K562 (cell line): Measurements from ENCODE around the gene PYROXD2. TPM values are rescaled to one million over a fixed set of nuclear protein-coding genes. Genes with fewer than 3 reads are reported as not detected.

Experiments
- ATAC-seq: fragments of 200-7000 bp; cut with Tn5 transposase; 3 replicates; pipeline ENCODE4 v1.9.1; 2020; ENCODE audit warnings: moderate library complexity
- BruUV-seq: library from RNA; stranded (reverse); fragments of 400-500 nt; replicated peaks from 2 replicates; lab custom pipeline; 2021; lab: Mats Ljungman, UMichigan
- CTCF ChIA-PET: fragments of 300-600 bp; formaldehyde crosslinking; extraction: SDS; loops from one replicate; lab custom pipeline; 2021; ENCODE audit warnings: low intra/inter-chr PET ratio; lab: Yijun Ruan, JAX
- POLR2A ChIA-PET: fragments of 300-600, 350-650 bp; sonication (Branson Sonifier 250); formaldehyde crosslinking; extraction: SDS; loops from one replicate; lab custom pipeline; 2021; ENCODE audit warnings: antibody characterized with exemption, inconsistent platforms; lab: Yijun Ruan, JAX
- DNase-seq, 4 experiments: peaks; one replicate each; pipeline versions ENCODE4 v3.0.0 to v3.0.0-alpha.2; 2011 to 2018; ENCODE audit warnings: low spot score in 3 of 4, mixed read lengths in 3 of 4; ENCODE audit errors: extremely low read depth in 1 of 4
- FAIRE-seq: peaks from 2 replicates; lab custom pipeline; 2011; peaks lifted over from hg19 to GRCh38; lab: Jason Lieb, UNC
- H2AFZ ChIP-seq: 2 replicates; pipeline ENCODE4 v1.6.0; 2011; ENCODE audit warnings: low read depth, low read length, control low read depth, inconsistent platforms
- H3K27ac ChIP-seq: fragments of 200-600 bp; 3 replicates; pipeline ENCODE4 v1.8.0; 2011; ENCODE audit warnings: low read depth, mild to moderate bottlenecking, control low read depth, inconsistent platforms, low read length, moderate library complexity, mixed read lengths; ENCODE audit errors: extremely low read depth
- H3K27me3 ChIP-seq, 2 experiments: fragments of 300-600 bp in 1 of 2; 2 replicates in 1 of 2; 3 replicates in 1 of 2; pipeline versions ENCODE4 v1.6.0 to v1.8.0; 2011; ENCODE audit warnings: inconsistent platforms in 2 of 2, low read length in 2 of 2, mild to moderate bottlenecking in 1 of 2, mixed read lengths in 1 of 2, moderate library complexity in 1 of 2; ENCODE audit not compliant: control insufficient read depth in 2 of 2, insufficient read depth in 2 of 2
- H3K36me3 ChIP-seq: fragments of 300-600 bp; 3 replicates; pipeline ENCODE4 v1.8.0; 2011; ENCODE audit warnings: mild to moderate bottlenecking, low read length, inconsistent platforms; ENCODE audit not compliant: control insufficient read depth, insufficient read depth
- H3K4me1 ChIP-seq, 2 experiments: fragments of 200-600 bp in 1 of 2; replicated peaks in 1 of 2; 2 replicates in 1 of 2; 3 replicates in 1 of 2; pipeline versions ENCODE4 v1.5.1 to v1.8.0; 2011; ENCODE audit warnings: inconsistent platforms in 2 of 2, low read length in 2 of 2, mild to moderate bottlenecking in 1 of 2, mixed read lengths in 1 of 2, moderate library complexity in 1 of 2; ENCODE audit not compliant: control insufficient read depth in 2 of 2, insufficient read depth in 2 of 2
- H3K4me2 ChIP-seq: 2 replicates; pipeline ENCODE4 v1.6.1; 2011; ENCODE audit warnings: low read length, control low read depth, inconsistent platforms, mixed read lengths; ENCODE audit not compliant: insufficient read depth
- H3K4me3 ChIP-seq: fragments of 200-600 bp; sonication (generic), shearing (Covaris generic); 2 replicates; pipeline ENCODE4 v1.5.1; 2016; ENCODE audit warnings: control low read depth, inconsistent platforms
- H3K79me2 ChIP-seq: fragments of 200-600 bp; 3 replicates; pipeline ENCODE4 v1.8.0; 2011; ENCODE audit warnings: low read length, inconsistent platforms; ENCODE audit not compliant: control insufficient read depth, insufficient read depth
- H3K9ac ChIP-seq, 2 experiments: 2 replicates each; pipeline versions ENCODE4 v1.6.0 to v1.6.1; 2011; ENCODE audit warnings: low read depth in 2 of 2, low read length in 2 of 2, control low read depth in 1 of 2, inconsistent platforms in 1 of 2, mild to moderate bottlenecking in 1 of 2, mixed read lengths in 1 of 2; ENCODE audit not compliant: insufficient read depth in 1 of 2
- H3K9me1 ChIP-seq: one replicate; pipeline ENCODE4 v1.6.0; 2011; ENCODE audit warnings: inconsistent platforms, mild to moderate bottlenecking, low read length, moderate library complexity; ENCODE audit not compliant: control insufficient read depth, insufficient read depth
- H3K9me3 ChIP-seq: replicated peaks from 2 replicates; pipeline ENCODE4 v1.5.1; 2011; ENCODE audit warnings: low read depth, low read length, inconsistent platforms; ENCODE audit not compliant: control insufficient read depth, insufficient read depth
- H4K20me1 ChIP-seq: replicated peaks from 2 replicates; pipeline ENCODE4 v1.6.1; 2011; ENCODE audit warnings: low read length, inconsistent platforms, mixed read lengths; ENCODE audit not compliant: control insufficient read depth, insufficient read depth
- C11orf30 ChIP-seq: fragments of 450-650 bp; IDR thresholded peaks from 2 replicates; pipeline ENCODE4 v1.6.1; 2016; ENCODE audit warnings: low read depth, mild to moderate bottlenecking
- FOXM1 ChIP-seq, 2 experiments: fragments of 450-650 bp in 1 of 2; sonication (generic) in 1 of 2; formaldehyde crosslinking in 1 of 2; IDR thresholded peaks; 2 replicates each; pipeline versions ENCODE4 v1.6.1 to v1.9.0; 2017 to 2022; ENCODE audit warnings: low read depth in 2 of 2, mild to moderate bottlenecking in 2 of 2, missing genetic modification reagents in 1 of 2, moderate library complexity in 1 of 2
- HCFC1 ChIP-seq: IDR thresholded peaks from 2 replicates; pipeline ENCODE4 v1.6.1; 2012; ENCODE audit warnings: low read depth, low read length, improper control_type of control experiment
- HDAC3 ChIP-seq: fragments of 450-650 bp; IDR thresholded peaks from 2 replicates; pipeline ENCODE4 v1.6.1; 2018; ENCODE audit warnings: borderline replicate concordance, mild to moderate bottlenecking, moderate library complexity; ENCODE audit not compliant: partially characterized antibody
- POLR2G ChIP-seq: fragments of 200-400 bp; formaldehyde crosslinking; IDR thresholded peaks from 2 replicates; pipeline ENCODE4 v1.6.1; 2017; ENCODE audit warnings: low read depth, mild to moderate bottlenecking, antibody characterized with exemption, low read length, moderate library complexity
- RREB1 ChIP-seq: fragments of 250-450 bp; sonication (Bioruptor Pico); IDR thresholded peaks from 2 replicates; pipeline ENCODE4 v1.4.0; 2020
- ZBTB33 ChIP-seq: sonication (generic); formaldehyde crosslinking; IDR thresholded peaks from 2 replicates; pipeline ENCODE4 v1.8.1; 2023; ENCODE audit warnings: mild to moderate bottlenecking, missing genetic modification reagents
- ZNF143 ChIP-seq: sonication (generic); formaldehyde crosslinking; IDR thresholded peaks from 2 replicates; pipeline ENCODE4 v1.9.0; 2022; ENCODE audit warnings: mild to moderate bottlenecking, missing genetic modification reagents
- ZNF586 ChIP-seq: fragments of 450-650 bp; formaldehyde crosslinking; conservative IDR thresholded peaks from 2 replicates; pipeline ENCODE4 v1.4.0; 2020; ENCODE audit warnings: mild to moderate bottlenecking, moderate library complexity
- ZNF75A ChIP-seq: fragments of 450-650 bp; formaldehyde crosslinking; IDR thresholded peaks from 2 replicates; pipeline ENCODE4 v1.4.0; 2020; ENCODE audit warnings: mild to moderate bottlenecking
- ZNF764 ChIP-seq: fragments of 250-450 bp; sonication (Bioruptor Pico); IDR thresholded peaks from 2 replicates; pipeline ENCODE4 v1.4.0; 2020; ENCODE audit warnings: low read depth, mild to moderate bottlenecking, moderate library complexity
- WGBS: fragments of 100-300 bp; shearing (Covaris generic); methylation state at CpG from one replicate; pipeline ENCODE4 v1.1.6; 2016; ENCODE audit warnings: low coverage, mixed read lengths; ENCODE audit not compliant: insufficient coverage; ENCODE audit errors: missing lambda C conversion rate; 5-methylcytosine and 5-hydroxymethylcytosine counted together
- in situ Hi-C: fragments of 300-500 bp; cut with MboI; formaldehyde crosslinking; loops from 4 replicates; pipeline ENCODE4 v1.15.0; 2018; ENCODE audit warnings: inconsistent platforms, mixed read lengths
- intact Hi-C: fragments of 100-400 bp; cut with micrococcal nuclease; formaldehyde crosslinking; loops from 2 replicates; pipeline ENCODE4 v1.14.2; 2022
- polyA plus RNA-seq, 8 experiments: library from polyadenylated mRNA; depleted of rRNA in 4 of 8; stranded (reverse) in 5 of 8; unstranded in 3 of 8; fragments of >200 nt; fragmentation: Nextera tagmentation in 2 of 8; fragmentation: Illumina TruSeq in 1 of 8; extraction: Ambion mirVana in 2 of 8; extraction: Trizol in 1 of 8; gene quantifications; 2 replicates each; pipeline versions ENCODE4 v1.2.1 to v1.2.3, GENCODE V29; 2011 to 2014; ENCODE audit warnings: inconsistent platforms in 1 of 8, missing spikeins in 1 of 8
- total RNA-seq, 7 experiments: library from RNA; depleted of rRNA in 6 of 7; stranded (reverse); fragments of >200 nt in 6 of 7; fragmentation: Illumina TruSeq in 2 of 7; extraction: Trizol in 2 of 7; gene quantifications; 2 replicates each; pipeline versions ENCODE4 v1.2.1 to v1.2.3, GENCODE V29; 2011 to 2021; ENCODE audit warnings: low replicate concordance in 1 of 7
- TF ChIP-seq, protein P1 (sequence below): sonication (generic); formaldehyde crosslinking; IDR thresholded peaks from 2 replicates; pipeline ENCODE4 v1.8.1; 2022; ENCODE audit warnings: missing genetic modification reagents

The PYROXD2 gene
- total and polyA plus RNA-seq, 9 of the 15 experiments (the other 6 are each of a cell fraction or from before 2014, with no cell fraction given), result 0.14 to 1.4 (median 0.58) TPM

DNA sequence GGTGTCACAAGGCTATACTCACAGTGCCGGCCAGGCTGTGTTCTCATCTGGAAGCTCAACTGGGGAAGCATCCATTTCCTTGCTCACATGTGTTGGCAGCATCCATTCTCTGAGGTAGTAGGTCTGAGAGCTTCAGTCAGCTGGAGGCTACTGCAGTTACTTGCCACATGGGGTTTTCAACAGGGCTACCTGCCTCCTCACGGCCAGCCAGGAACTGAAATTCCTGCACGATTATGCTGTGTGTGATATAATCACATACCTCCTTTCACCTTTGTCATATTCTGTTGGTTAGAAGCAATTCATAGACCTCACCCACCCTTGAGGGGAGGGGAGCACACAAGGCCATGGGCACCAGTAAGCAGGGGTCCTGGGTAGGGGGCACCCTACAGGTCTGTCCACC lies 37.4 kb downstream of the PYROXD2 start (continued):
- no peak for TF ChIP-seq ZNF764 (CRISPR knock-in tag)
- no peak for TF ChIP-seq POLR2G
- TF ChIP-seq ZNF143 (CRISPR knock-in tag), result no peak
- TF ChIP-seq FOXM1 (IDR thresholded peaks at IDR 0.05; ENCODE audit: low read depth), result no peak
- TF ChIP-seq FOXM1 (CRISPR knock-in tag; IDR thresholded peaks at IDR 0.05; ENCODE audit: low read depth), result no peak
- no peak for TF ChIP-seq HCFC1
- no peak for TF ChIP-seq ZNF586 (CRISPR knock-in tag)

DNA sequence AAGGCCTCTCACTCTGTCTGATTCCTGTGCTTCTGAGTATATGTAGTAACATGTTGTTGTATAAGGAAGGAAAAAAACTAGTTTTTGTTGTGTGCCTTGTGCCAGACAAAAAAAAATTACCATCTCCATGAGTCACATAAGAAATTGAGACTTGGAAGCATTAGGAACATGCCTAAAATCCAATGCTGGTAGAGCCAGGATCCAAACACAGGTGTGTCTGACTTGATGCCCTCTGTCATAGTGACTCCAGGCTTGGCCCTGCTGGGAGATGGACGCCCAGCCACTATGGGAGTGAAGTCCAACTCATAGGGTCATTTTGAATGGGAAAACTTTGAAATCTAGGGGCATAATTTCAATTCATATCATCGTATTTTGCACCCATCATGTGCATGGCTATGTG lies 38.0 kb downstream of the PYROXD2 start:
- no peaks in the 10 kb centered on the region for H3K79me2 ChIP-seq
- WGBS, result 0% methylated on average over 2 of the region's 2 CpGs
- no peak for ATAC-seq
- H3K9me1 ChIP-seq, result no peaks in the 10 kb centered on the region
- H3K9me3 ChIP-seq, result no peaks in the 10 kb centered on the region
- no peaks in the 10 kb centered on the region for H4K20me1 ChIP-seq
- peaks cover 0 to 6% of the 10 kb centered on the region in 2 experiments; a peak in 2 of 5 replicates for H3K4me1 ChIP-seq
- DNase-seq, result no peak
- CTCF ChIA-PET, result no interaction called here
- POLR2A ChIA-PET, result no interaction called here
- intact Hi-C loops (no loop called here), in situ Hi-C loops (no loop called here)
- no peak overlapping the region for H3K27ac ChIP-seq
- no peak overlapping the region for H3K4me3 ChIP-seq
- BruUV-seq, result no TSS peak
- H3K36me3 ChIP-seq, result no peaks in the 10 kb centered on the region
- no peak overlapping the region for H3K4me2 ChIP-seq
- FAIRE-seq, result no peak
- H2AFZ ChIP-seq, result no peak overlapping the region
- peaks cover 12 to 23% of the 10 kb centered on the region in 2 experiments; a peak in 3 of 5 replicates for H3K27me3 ChIP-seq
- H3K9ac ChIP-seq, result no peak overlapping the region
- no peak for TF ChIP-seq ZNF75A (CRISPR knock-in tag)
- TF ChIP-seq HDAC3, result no peak
- TF ChIP-seq ZBTB33 (CRISPR knock-in tag), result no peak
- TF ChIP-seq, protein P1, sequence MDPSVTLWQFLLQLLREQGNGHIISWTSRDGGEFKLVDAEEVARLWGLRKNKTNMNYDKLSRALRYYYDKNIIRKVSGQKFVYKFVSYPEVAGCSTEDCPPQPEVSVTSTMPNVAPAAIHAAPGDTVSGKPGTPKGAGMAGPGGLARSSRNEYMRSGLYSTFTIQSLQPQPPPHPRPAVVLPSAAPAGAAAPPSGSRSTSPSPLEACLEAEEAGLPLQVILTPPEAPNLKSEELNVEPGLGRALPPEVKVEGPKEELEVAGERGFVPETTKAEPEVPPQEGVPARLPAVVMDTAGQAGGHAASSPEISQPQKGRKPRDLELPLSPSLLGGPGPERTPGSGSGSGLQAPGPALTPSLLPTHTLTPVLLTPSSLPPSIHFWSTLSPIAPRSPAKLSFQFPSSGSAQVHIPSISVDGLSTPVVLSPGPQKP (CRISPR knock-in tag), result no peak
- no peak for TF ChIP-seq RREB1 (CRISPR knock-in tag)
- TF ChIP-seq C11orf30, result no peak
